HG03565 (cell line): ENCODE measurements around the gene GAN.

Experiments
- ATAC-seq: cut with Tn5 transposase; IDR thresholded peaks from one replicate; pipeline ENCODE4 v1.9.1; 2021; ENCODE audit warnings: mild to moderate bottlenecking, moderate library complexity; ENCODE audit not compliant: unreplicated experiment

Gene GAN

DNA sequence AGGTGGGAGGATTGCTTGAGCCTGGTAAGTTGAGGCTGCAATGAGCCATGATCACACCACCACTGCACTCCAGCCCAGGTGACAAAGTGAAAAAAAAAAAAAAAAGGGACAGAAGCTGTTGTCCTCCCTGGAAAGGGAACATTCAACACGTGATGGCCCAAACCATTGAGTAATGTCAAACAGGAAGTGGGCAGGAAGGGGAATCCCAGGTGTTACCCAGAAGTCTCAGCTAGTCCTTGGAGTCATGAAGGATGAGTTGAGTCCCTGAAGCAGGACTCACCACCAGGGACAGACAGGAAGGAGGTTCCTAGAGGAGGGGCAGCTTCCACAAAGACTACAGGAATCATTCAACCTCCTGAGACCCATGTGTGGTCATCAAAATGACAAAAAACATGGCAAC is 110.0 kb downstream of the GAN start:
- no peak for ATAC-seq

DNA sequence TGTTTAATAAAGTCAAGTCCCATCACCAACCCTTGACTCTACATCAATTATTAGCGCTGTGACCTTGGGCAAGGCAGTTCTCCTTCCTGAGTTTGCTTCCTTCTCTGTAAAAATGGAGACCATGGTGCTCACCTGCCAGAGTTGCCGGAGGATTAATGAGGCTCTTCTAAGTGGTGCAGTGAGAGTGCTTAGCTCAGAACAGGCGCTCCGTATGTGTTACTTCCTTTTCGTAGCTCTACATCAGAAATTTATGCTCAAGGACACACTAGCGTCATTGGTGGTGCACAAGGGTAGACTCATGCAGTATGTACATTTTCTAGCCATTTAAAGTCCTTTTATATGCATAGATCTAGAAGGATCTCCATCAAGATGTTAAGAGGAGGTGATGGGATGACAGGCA is 112.5 kb downstream of the GAN start:
- no peak for ATAC-seq

DNA sequence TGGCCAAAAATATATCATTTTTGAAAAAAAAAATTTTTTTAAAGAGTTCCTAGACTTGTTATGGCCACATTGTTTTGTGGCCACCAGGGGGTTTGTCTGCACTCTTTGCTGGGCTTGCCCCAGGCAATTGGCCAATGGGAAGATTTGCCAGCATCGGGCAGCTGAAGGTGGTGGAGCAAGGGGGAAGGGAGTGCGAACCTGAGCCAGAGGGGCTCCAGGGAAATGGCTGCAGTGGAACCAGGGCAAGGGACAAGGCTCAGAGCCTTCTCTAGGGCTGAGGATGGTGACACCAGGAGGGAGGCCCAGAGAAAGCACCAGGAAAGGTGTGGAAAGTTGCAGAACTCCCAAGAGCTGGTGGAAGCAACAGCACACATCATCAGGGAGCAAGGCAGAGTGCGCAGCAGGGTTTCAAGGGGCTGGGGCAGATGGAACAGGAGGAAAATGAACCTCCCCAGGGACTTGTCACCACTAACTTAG is 114.3 kb downstream of the GAN start:
- no peak for ATAC-seq

DNA sequence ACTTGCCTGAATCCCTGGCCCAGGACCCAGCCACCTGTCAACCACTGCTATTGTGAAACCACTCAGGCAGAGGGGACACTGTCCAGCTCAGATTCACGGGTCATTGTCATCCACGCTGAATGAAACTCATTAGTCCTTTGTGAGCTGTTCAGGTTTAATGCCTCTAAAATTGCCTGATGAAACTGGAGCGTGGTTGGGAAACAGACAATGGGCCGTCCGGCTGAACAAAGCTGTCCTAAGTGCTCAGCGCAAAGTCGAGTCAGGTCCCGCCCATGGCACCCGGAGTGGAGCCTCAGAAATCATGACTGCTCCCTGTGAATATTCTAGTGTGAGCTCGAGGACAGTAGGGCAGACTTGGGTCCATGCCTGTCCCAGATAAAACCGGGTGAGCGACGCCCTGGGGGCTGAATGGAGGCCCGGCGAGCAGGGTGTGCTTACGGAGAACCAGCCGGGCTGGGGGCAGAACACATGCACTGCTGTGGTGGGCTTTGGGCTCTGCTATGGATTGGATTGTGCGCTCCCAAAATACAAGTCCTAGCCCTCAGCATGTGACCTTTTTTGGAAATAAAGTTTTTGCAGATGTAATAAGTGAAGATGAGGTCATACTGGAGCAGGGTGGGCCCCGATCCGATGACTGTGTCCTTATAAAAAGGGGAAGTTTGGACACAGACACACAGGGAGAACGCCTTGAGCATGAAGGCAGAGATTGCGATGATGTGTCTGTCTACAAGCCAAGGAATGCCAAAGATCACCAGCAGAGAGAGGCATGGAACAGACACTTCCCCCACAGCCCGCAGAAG is 117.0 kb downstream of the GAN start:
- peak; percentile 29 for ATAC-seq

DNA sequence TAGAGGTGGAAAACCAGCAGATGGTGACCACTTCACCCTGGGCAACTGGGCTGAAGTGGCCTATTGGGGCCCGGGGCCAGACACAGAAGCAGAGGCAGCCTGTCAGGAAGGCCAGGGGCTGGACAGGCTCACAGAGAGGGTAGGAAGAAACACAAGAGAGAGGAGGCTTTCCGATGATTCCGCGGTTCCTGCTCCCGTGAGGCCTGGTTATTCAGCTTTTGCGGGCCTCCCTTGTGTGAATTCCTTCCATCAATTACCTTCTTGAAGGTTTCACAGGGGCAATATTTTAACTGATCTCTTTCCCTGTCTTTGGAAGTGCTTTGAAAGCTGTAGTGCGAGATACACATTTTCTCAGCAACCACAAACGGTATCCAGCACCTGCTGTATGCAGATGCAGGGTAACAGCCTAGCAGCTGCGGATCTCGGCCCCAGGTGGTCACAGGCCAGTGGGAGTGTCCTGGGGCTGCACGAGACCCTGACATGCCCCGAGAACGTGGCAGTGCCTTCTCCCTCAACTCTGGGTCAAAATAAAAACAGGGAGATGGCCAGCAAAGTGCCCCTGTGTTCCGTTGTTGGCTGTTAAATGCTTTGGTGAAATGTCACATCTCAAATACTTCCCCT is 118.3 kb downstream of the GAN start:
- ATAC-seq, result no peak

DNA sequence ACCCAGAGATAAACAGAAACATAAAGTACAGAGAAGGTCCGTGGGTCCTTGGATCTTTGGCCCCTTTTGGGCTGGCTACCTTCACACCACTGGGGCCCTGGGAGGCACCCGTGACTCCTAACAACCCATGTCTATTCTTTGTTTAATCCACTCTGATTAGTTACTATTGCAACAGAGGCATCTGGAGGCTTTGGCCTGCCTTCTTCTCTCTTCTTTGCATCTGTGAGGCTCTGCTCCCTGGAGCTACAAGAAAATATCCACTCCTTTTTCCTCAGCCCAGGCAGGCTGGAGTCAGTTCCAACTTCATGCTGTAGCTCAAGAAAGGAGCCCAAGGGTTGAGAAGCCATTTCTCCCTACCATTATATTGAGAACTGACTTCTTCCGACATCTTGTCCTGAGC is 120.3 kb downstream of the GAN start:
- no peak for ATAC-seq

DNA sequence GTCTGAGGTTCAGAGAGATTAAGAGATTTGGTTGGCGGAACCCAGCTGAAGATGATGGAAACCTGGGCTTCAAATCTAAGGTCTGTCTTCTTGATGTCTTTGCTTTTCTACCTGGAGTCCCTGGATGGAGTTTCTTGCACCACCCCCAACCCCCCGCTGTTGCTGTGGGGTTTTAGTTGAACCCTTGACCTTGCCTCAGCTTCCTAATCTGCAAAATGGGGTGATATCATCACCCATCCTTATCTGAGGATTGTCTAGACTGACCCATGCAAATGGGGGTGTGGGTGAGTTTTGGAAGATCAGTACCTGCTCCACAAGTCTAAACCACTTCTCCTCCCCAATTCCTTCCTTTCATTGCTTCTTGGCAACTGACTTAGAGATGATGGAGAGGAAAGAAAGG is 120.8 kb downstream of the GAN start:
- ATAC-seq, result no peak

DNA sequence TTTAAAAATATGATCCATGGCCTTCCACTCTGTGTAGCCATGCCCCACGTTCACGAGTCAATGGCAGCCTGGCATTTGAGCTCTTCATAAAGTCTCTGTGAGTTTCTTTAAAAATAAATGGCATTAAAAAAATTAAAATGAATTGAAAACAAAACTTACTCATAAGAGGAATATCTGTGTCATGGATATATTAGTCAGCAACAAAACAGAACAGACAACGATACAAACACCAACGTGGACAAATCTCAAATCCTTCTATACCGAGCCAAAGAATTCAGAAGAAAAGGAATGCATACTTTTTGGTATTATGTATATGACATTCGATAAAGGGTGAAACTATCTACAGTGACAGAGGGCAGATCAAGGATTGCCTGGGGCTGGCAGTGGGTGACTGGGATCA is 121.6 kb downstream of the GAN start:
- ATAC-seq, result no peak

DNA sequence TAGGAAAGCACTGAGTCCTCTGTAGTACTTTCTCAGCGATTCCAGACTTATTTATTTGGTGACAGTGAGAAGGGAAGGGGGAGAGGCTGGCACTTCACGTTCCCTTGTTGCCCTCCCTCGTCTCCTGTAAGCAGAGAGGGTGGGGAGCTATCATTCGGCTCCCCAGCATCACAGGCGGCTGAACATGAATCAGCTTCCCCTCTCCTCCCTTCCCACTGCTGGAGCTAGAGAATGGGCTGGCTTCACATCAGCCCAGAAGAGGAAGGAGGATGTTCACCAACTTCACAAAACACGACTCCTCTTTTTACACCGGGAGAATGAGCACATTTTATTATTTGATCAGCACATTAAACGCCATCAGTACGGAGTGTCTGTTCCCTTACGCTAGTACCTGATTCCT is 123.1 kb downstream of the GAN start:
- no peak for ATAC-seq
